ENCODE results near the gene ZNF506.

- no peak for TF ChIP-seq CTCF (conservative IDR thresholded peaks at IDR 0.05; ENCODE audit: low read length)
- no peak for TF ChIP-seq EZH2phosphoT487 (IDR thresholded peaks at IDR 0.05; ENCODE audit: borderline replicate concordance)
Observed at GRCh38 chr19:19820774-19821320, 703 bp downstream of the ZNF506 start.
